AG09319 (cell line): ENCODE measurements around the gene EHBP1.
A peak's percentile ranks its signal among the peaks of the same experiment; 100 is the strongest.
"Not testable (repeated sequence)": the region's sequence is repeated elsewhere in the genome, so short reads cannot be mapped to it uniquely, and the experiment has no call there.

ENCODE experiments used
- DNase-seq: peaks from one replicate; pipeline ENCODE4 v3.0.0-alpha.2; 2010; ENCODE audit warnings: low read depth; ENCODE audit errors: extremely low read depth
- TF ChIP-seq, protein P1 (sequence below): IDR thresholded peaks from 2 replicates; pipeline ENCODE4 v1.5.1; 2011; ENCODE audit warnings: low read depth, mild to moderate bottlenecking, inconsistent platforms, low read length, moderate library complexity

Gene EHBP1

DNA sequence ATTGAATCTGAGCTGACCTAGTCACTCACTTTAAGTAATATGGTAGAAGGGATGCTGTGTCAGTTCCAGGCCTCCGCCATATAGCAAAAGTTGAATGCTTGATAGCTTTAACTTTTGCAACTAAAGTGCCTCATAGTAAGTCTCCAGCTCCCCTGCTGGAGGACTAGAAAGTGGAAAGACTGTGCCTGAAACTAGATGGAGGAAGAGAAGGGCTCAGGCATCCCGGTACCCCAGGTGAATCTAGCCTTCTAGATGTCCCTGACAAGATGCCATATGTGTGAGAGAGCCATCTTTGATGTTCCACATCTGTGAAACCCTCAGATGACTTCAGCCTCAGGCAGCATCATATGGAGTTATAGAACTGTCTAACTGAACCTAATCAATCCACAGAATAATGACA is 366.2 kb downstream of the EHBP1 start:
- DNase-seq: no peak
- TF ChIP-seq, protein P1, sequence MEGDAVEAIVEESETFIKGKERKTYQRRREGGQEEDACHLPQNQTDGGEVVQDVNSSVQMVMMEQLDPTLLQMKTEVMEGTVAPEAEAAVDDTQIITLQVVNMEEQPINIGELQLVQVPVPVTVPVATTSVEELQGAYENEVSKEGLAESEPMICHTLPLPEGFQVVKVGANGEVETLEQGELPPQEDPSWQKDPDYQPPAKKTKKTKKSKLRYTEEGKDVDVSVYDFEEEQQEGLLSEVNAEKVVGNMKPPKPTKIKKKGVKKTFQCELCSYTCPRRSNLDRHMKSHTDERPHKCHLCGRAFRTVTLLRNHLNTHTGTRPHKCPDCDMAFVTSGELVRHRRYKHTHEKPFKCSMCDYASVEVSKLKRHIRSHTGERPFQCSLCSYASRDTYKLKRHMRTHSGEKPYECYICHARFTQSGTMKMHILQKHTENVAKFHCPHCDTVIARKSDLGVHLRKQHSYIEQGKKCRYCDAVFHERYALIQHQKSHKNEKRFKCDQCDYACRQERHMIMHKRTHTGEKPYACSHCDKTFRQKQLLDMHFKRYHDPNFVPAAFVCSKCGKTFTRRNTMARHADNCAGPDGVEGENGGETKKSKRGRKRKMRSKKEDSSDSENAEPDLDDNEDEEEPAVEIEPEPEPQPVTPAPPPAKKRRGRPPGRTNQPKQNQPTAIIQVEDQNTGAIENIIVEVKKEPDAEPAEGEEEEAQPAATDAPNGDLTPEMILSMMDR: no peak

- TF ChIP-seq, protein P1: no peak
- DNase-seq: no peak
These were observed 368.5 kb downstream of the EHBP1 start for GRCh38 chr2:63073994-63074393.

GRCh38 chr2:63074399-63074798 is 368.9 kb downstream of the EHBP1 start:
- DNase-seq: not testable (repeated sequence)

GRCh38 chr2:63078852-63079606 is 373.5 kb downstream of the EHBP1 start:
- TF ChIP-seq, protein P1: peak; percentile 23
- DNase-seq: no peak

- DNase-seq: no peak
- TF ChIP-seq, protein P1: no peak
These were observed 375.9 kb downstream of the EHBP1 start for GRCh38 chr2:63081404-63081803.

GRCh38 chr2:63086687-63087086 is 381.2 kb downstream of the EHBP1 start:
- no peak for DNase-seq
- TF ChIP-seq, protein P1: no peak

DNA sequence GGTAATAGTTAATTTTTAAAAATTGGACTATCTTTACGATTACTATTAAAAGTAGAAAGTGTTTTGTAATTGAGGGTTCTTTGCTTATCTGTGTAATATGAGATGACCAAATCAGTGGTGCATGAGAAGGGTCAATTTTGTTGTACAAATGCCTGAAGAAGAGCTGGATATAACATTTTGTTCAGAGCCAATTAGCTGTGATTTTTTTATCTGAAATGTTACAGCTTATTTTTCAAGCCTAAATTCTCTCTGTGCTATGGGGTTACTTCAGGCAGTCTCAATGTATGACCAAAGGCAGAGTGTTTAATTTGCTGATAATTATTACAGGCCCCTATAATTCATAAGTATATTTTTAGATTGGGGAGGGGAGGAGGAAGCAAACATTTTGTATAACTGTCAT is 386.9 kb downstream of the EHBP1 start:
- DNase-seq: no peak
- TF ChIP-seq, protein P1: no peak

- TF ChIP-seq, protein P1: no peak
- DNase-seq: no peak
These were observed 387.3 kb downstream of the EHBP1 start for GRCh38 chr2:63092857-63093256.
